Measurements from ENCODE around the gene RHEB.

Gene RHEB

DNA sequence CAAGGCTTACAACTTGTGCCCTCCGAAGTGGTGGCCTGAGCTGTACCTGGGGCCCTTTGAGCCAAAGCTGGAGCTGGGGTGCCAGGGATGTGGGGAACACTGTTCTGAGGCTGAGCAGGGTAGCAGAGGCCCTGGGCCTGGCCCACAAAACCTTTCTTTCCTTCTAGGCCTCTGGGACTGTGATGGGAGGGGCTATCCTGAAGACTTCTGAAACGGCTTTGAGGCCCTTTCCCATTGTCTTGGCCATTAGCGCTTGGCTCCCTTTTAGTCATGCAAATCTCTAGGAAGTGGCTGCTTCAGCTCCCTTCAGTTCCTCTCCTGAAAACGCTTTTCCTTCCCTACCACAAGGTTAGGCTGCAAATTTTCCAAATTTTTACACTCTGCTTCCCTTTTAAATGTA lies 62.9 kb downstream of the RHEB start:
- 0 out of 22 replicates have a peak, but pooled peaks cover 0 to 6% (median 0%) of the 10 kb centered on the region in 11 experiments for H3K9me3 ChIP-seq (replicated peaks in 1 of 11)
- no peaks in the 10 kb centered on the region for H3K27me3 ChIP-seq
- H3K27ac ChIP-seq, result no peak overlapping the region
- H3K36me3 ChIP-seq, result peaks cover 0 to 2% (median 0%) of the 10 kb centered on the region in 11 experiments; a peak in 2 of 22 replicates
- H4K20me1 ChIP-seq, result peaks cover 0 to 15% (median 0%) of the 10 kb centered on the region in 11 experiments; a peak in 3 of 22 replicates
- peaks cover 0 to 18% (median 10%) of the 10 kb centered on the region in 10 experiments; a peak in 16 of 20 replicates for H3K4me1 ChIP-seq
- no peak for TF ChIP-seq Cebpa-rat (IDR thresholded peaks at IDR 0.05)
- H3K4me3 ChIP-seq, result no peak overlapping the region
- H3K9ac ChIP-seq, result no peak overlapping the region
- peak overlapping the region in 10 of 11 experiments; percentile 1 to 69 (median 20); a peak in 11 of 22 replicates for H3K4me2 ChIP-seq

- Histone ChIP-seq H3K4me1 (peaks cover 0 to 18% (median 10%) of the 10 kb centered on the region in 10 experiments; a peak in 16 of 20 replicates), H3K4me2 (peak overlapping the region in 6 of 11 experiments; percentile 5 to 69 (median 34); a peak in 7 of 22 replicates)
- no peak for TF ChIP-seq Cebpa-rat (IDR thresholded peaks at IDR 0.05)
Observed at GRCh38 chr7:151456276-151456675, 63.4 kb downstream of the RHEB start.

DNA sequence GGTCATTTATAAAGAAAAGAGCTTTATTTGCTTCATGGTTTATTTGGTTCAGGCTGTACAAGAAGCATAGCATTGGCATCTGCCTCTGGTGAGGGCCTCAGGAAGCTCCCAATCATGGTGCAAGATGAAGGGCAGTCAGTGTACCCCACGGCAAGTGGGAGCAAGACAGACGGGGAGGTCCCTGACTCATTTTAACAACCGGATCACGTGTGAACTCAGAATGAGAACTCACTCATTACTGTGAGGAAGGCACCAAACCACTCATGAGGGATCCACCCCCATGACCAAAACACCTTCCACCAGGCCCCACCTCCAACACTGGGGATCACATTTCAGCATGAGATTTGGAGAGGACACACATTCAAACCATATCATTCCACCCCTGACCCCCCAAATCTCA lies 64.0 kb downstream of the RHEB start:
- Histone ChIP-seq H3K4me2 (no peak overlapping the region), H3K27me3 (no peaks in the 10 kb centered on the region), H3K9ac (no peak overlapping the region), H3K27ac (no peak overlapping the region), H3K36me3 (no peaks in the 10 kb centered on the region), H3K9me3 (replicated peaks in 1 of 11) (0 out of 22 replicates have a peak, but pooled peaks cover 0 to 6% (median 0%) of the 10 kb centered on the region in 11 experiments), H3K4me1 (peaks cover 0 to 18% (median 10%) of the 10 kb centered on the region in 10 experiments; a peak in 16 of 20 replicates), H3K4me3 (no peak overlapping the region), H4K20me1 (peaks cover 0 to 12% (median 0%) of the 10 kb centered on the region in 11 experiments; a peak in 1 of 22 replicates)
- TF ChIP-seq Cebpa-rat (IDR thresholded peaks at IDR 0.05), result no peak

More at GRCh38 chr7:151456276-151456675, 63.4 kb downstream of the RHEB start:
- Histone ChIP-seq H4K20me1 (peaks cover 0 to 15% (median 0%) of the 10 kb centered on the region in 11 experiments; a peak in 2 of 22 replicates), H3K9me3 (replicated peaks in 1 of 11) (0 out of 22 replicates have a peak, but pooled peaks cover 0 to 6% (median 0%) of the 10 kb centered on the region in 11 experiments), H3K9ac (no peak overlapping the region), H3K27ac (no peak overlapping the region), H3K36me3 (no peaks in the 10 kb centered on the region), H3K27me3 (no peaks in the 10 kb centered on the region), H3K4me3 (no peak overlapping the region)

GRCh38 chr7:151454932-151455530 lies 64.7 kb downstream of the RHEB start:
- TF ChIP-seq Cebpa-rat (IDR thresholded peaks at IDR 0.05), result no peak
- Histone ChIP-seq H3K9ac (no peak overlapping the region), H3K27me3 (no peaks in the 10 kb centered on the region), H3K36me3 (no peaks in the 10 kb centered on the region), H3K4me3 (no peak overlapping the region), H3K4me2 (0 out of 22 replicates have a peak overlapping the region, but pooled peaks of 1 of the 11 experiments have one; percentile 3), H3K9me3 (replicated peaks in 1 of 11) (0 out of 22 replicates have a peak, but pooled peaks cover 0 to 6% (median 0%) of the 10 kb centered on the region in 11 experiments), H3K4me1 (peaks cover 0 to 18% (median 10%) of the 10 kb centered on the region in 10 experiments; a peak in 16 of 20 replicates), H4K20me1 (peaks cover 0 to 6% (median 0%) of the 10 kb centered on the region in 11 experiments; a peak in 1 of 22 replicates), H3K27ac (no peak overlapping the region)

- Histone ChIP-seq H4K20me1 (no peaks in the 10 kb centered on the region), H3K4me2 (no peak overlapping the region), H3K9ac (no peak overlapping the region), H3K4me1 (peaks cover 0 to 18% (median 10%) of the 10 kb centered on the region in 10 experiments; a peak in 16 of 20 replicates), H3K27me3 (no peaks in the 10 kb centered on the region), H3K36me3 (no peaks in the 10 kb centered on the region), H3K27ac (no peak overlapping the region), H3K9me3 (replicated peaks in 1 of 11) (0 out of 22 replicates have a peak, but pooled peaks cover 0 to 6% (median 0%) of the 10 kb centered on the region in 11 experiments), H3K4me3 (no peak overlapping the region)
- TF ChIP-seq Cebpa-rat (IDR thresholded peaks at IDR 0.05), result no peak
Observed at GRCh38 chr7:151454305-151454704, 65.4 kb downstream of the RHEB start.

DNA sequence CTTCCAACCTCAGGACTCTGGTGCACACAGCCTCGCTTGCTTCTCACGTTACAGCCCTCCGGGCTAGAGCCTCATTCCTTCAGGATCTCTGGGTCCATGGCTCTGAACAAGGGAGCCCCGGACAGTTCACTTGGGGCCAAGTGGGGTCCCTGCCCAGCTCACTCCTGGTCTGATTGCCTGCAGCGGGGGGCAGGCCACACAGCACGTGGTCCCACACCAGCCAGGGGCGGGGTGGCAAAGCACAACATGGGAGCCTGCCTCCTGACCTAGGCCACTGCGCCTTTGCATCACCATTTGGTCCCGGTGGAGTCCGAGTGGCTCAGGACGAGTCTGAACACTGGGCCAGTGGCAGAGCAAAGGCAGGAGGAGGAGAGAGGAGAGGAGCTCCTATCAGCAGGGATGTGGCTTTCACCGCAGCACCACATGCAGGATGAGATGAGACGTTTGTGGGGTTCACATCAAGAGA lies 66.3 kb downstream of the RHEB start:
- Histone ChIP-seq H3K27ac (no peak overlapping the region), H3K36me3 (no peaks in the 10 kb centered on the region), H3K4me2 (no peak overlapping the region), H3K9me3 (replicated peaks in 1 of 11) (0 out of 22 replicates have a peak, but pooled peaks cover 0 to 6% (median 0%) of the 10 kb centered on the region in 11 experiments), H3K27me3 (peaks cover 0 to 2% (median 0%) of the 10 kb centered on the region in 11 experiments; a peak in 7 of 22 replicates), H3K9ac (no peak overlapping the region), H3K4me3 (no peak overlapping the region), H3K4me1 (peaks cover 2 to 19% (median 12%) of the 10 kb centered on the region in 10 experiments; a peak in 19 of 20 replicates), H4K20me1 (no peaks in the 10 kb centered on the region)
- no peak for TF ChIP-seq Cebpa-rat (IDR thresholded peaks at IDR 0.05)

DNA sequence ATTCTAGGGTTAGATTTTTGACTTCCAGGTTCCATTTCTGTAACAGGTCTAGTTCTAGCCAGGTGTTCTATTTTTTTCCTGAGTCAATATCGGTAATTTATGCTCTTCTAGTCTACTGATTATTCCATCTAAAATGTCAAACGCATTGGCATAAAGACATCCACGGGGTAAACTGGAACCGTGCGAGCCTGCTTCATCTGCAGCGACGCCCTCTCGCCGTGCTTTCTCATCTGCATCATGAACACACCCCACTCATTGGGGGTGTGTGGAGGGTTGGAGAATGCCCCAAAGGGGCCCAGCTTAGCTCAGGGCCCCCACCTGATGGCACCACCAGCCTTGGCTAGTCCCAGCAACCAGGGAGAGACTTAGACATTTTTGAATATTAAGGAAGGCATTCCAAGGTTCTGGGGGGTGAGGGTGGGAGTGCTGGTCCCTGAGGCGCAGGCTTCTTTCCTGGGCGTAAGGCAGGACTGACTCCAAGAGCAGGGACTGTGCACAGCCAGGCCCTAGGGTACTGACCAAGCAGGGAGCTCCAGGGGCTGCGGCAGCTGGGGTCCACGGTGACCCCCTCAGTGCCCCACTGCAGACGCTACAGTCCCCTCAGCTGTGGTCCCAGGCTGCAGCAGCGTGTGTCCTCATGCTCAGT lies 66.9 kb downstream of the RHEB start:
- H3K36me3 ChIP-seq, result no peaks in the 10 kb centered on the region
- H3K9me3 ChIP-seq (replicated peaks in 1 of 11), result 0 out of 22 replicates have a peak, but pooled peaks cover 0 to 4% (median 0%) of the 10 kb centered on the region in 11 experiments
- H3K27me3 ChIP-seq, result peaks cover 0 to 7% (median 4%) of the 10 kb centered on the region in 11 experiments; a peak in 9 of 22 replicates
- H4K20me1 ChIP-seq, result no peaks in the 10 kb centered on the region
- no peak overlapping the region for H3K27ac ChIP-seq
- H3K4me3 ChIP-seq, result no peak overlapping the region
- no peak overlapping the region for H3K9ac ChIP-seq
- no peak overlapping the region for H3K4me2 ChIP-seq
- peaks cover 7 to 24% (median 16%) of the 10 kb centered on the region in 10 experiments; a peak in 19 of 20 replicates for H3K4me1 ChIP-seq
- TF ChIP-seq Cebpa-rat (IDR thresholded peaks at IDR 0.05), result no peak

DNA sequence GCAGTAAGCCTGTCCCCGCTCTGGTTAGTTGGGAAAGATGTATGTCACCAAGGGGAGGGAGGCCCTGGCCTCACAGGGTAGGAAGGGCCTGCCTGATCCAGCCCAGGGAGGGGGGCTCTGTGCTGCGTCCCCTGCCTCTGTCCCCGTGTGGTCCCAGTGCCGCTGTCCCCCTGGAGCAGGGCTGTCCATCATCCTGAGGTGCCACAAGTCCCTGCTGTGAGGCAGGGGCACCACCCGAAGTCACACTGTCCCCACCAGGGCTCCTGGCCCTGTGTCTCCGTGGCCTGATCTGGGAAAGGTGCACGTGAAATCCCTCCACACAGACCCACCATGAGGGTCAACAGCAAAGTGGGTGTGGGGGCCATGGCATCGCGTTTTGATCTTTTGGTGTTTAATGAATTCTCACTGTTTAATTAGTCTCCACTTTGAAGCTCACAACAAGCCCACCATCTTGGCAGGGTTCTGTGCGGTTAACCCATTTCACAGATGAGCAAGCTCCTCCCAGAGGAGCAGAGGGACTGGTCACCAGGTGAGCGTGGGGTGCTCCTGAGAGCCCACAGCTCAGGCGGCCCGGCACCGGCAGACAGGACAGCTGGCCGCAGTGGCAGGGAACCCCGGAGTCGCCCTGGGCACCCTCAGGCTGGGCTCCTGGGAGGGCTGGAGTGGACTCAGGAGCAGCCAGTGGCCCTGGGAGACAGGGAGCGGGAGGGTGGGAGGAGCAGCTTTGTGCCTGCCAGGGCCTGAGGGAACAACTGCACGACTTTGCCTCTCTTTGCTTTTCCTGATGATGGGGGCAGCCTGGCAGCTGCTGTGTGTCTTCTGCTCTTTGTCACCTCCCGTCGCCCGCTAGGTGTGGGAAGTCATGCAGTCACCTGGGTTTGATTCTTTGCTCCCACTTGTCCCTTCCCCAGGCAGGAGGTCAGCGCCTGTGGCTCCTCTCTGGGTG lies 67.8 kb downstream of the RHEB start:
- H4K20me1 ChIP-seq, result no peaks in the 10 kb centered on the region
- peaks cover 0 to 8% (median 5%) of the 10 kb centered on the region in 11 experiments; a peak in 9 of 22 replicates for H3K27me3 ChIP-seq
- H3K27ac ChIP-seq, result no peak overlapping the region
- peaks cover 7 to 20% (median 11%) of the 10 kb centered on the region in 10 experiments; a peak in 19 of 20 replicates for H3K4me1 ChIP-seq
- no peak for TF ChIP-seq Cebpa-rat (IDR thresholded peaks at IDR 0.05)
- no peaks in the 10 kb centered on the region for H3K9me3 ChIP-seq (replicated peaks in 1 of 11)
- no peak overlapping the region for H3K4me2 ChIP-seq
- no peak overlapping the region for H3K9ac ChIP-seq
- no peak overlapping the region for H3K4me3 ChIP-seq
- no peaks in the 10 kb centered on the region for H3K36me3 ChIP-seq

Data from BLaER1 treated with 17β-estradiol and CSF1 and Interleukin-3, amounts not matched to agents 10 nM and 100 nM (cell line).